Endodermal cell (in vitro differentiated cells): ENCODE data around the gene BRD7. TPM values are rescaled to one million over a fixed set of nuclear protein-coding genes. Genes with fewer than 3 reads are reported as not detected.
A peak's percentile ranks its signal among the peaks of the same experiment; 100 is the strongest.

Experiments
- DNase-seq: peaks from one replicate; pipeline ENCODE4 v3.0.0-alpha.2; 2017
- H3K27ac ChIP-seq: 2 replicates; pipeline ENCODE4 v1.5.1; 2013; ENCODE audit warnings: mild to moderate bottlenecking, low read depth, low read length, moderate library complexity
- H3K27me3 ChIP-seq: 2 replicates; pipeline ENCODE4 v1.6.1; 2013; ENCODE audit warnings: mild to moderate bottlenecking, low read length, moderate library complexity; ENCODE audit not compliant: insufficient read depth, control insufficient read depth, poor library complexity, severe bottlenecking
- H3K36me3 ChIP-seq: 2 replicates; pipeline ENCODE4 v1.7.0; 2013; ENCODE audit warnings: mild to moderate bottlenecking, low read length, moderate library complexity; ENCODE audit not compliant: control insufficient read depth, insufficient read depth
- H3K4me1 ChIP-seq: one replicate; pipeline ENCODE4 v1.7.0; 2013; ENCODE audit warnings: low read length; ENCODE audit not compliant: control insufficient read depth, insufficient read depth
- H3K4me3 ChIP-seq: 2 replicates; pipeline ENCODE4 v1.5.1; 2013; ENCODE audit warnings: mild to moderate bottlenecking, low read length, moderate library complexity
- H3K9ac ChIP-seq: 2 replicates; pipeline ENCODE4 v1.6.1; 2013; ENCODE audit warnings: mild to moderate bottlenecking, low read length, moderate library complexity; ENCODE audit not compliant: poor library complexity, severe bottlenecking; ENCODE audit errors: extremely low read depth
- H3K9me3 ChIP-seq: 2 replicates; pipeline ENCODE4 v1.6.1; 2013; ENCODE audit warnings: mild to moderate bottlenecking, low read length, moderate library complexity; ENCODE audit not compliant: control insufficient read depth
- H3K27ac Mint-ChIP-seq: 2 replicates; pipeline ENCODE4 v1.8.0; 2020; ENCODE audit warnings: mixed read lengths
- H3K27me3 Mint-ChIP-seq: 2 replicates; pipeline ENCODE4 v1.8.0; 2021; ENCODE audit warnings: mild to moderate bottlenecking, mixed read lengths; ENCODE audit not compliant: insufficient read depth
- H3K36me3 Mint-ChIP-seq: 2 replicates; pipeline ENCODE4 v1.8.0; 2020; ENCODE audit warnings: low read depth, mixed read lengths
- H3K4me1 Mint-ChIP-seq: 2 replicates; pipeline ENCODE4 v1.8.0; 2020; ENCODE audit warnings: mixed read lengths
- H3K4me3 Mint-ChIP-seq: 2 replicates; pipeline ENCODE4 v1.8.0; 2020; ENCODE audit warnings: mild to moderate bottlenecking, moderate library complexity, mixed read lengths
- H3K9me3 Mint-ChIP-seq: 2 replicates; pipeline ENCODE4 v1.8.0; 2020; ENCODE audit warnings: mild to moderate bottlenecking, mixed read lengths
- WGBS, 2 experiments: methylation state at CpG; one replicate each; pipeline versions ENCODE4 v1.1.5 to v1.1.7; 2013; ENCODE audit warnings: missing lambda C conversion rate in 2 of 2, mixed read lengths in 1 of 2; ENCODE audit not compliant: insufficient coverage in 1 of 2, insufficient read length in 1 of 2; 5-methylcytosine and 5-hydroxymethylcytosine counted together
- total RNA-seq, 2 donors: library from RNA; stranded (reverse); fragmentation: NEBNext Ultra II Directional in 1 of 2; extraction: Animal tissue kit (Norgen Biotek cat#: 25700) in 1 of 2; gene quantifications; 2 replicates in 1 of 2; 3 replicates in 1 of 2; pipeline ENCODE4 v1.2.1, GENCODE V29; 2021
- TF ChIP-seq, protein P1 (sequence below): fragments of 200-600 bp; sonication (generic); conservative IDR thresholded peaks from 2 replicates; pipeline ENCODE4 v1.5.0; 2021; ENCODE audit warnings: antibody characterized with exemption, mild to moderate bottlenecking

BRD7 gene
- total RNA-seq, 2 donors from 2014 or later, result 125 to 163 TPM

DNA sequence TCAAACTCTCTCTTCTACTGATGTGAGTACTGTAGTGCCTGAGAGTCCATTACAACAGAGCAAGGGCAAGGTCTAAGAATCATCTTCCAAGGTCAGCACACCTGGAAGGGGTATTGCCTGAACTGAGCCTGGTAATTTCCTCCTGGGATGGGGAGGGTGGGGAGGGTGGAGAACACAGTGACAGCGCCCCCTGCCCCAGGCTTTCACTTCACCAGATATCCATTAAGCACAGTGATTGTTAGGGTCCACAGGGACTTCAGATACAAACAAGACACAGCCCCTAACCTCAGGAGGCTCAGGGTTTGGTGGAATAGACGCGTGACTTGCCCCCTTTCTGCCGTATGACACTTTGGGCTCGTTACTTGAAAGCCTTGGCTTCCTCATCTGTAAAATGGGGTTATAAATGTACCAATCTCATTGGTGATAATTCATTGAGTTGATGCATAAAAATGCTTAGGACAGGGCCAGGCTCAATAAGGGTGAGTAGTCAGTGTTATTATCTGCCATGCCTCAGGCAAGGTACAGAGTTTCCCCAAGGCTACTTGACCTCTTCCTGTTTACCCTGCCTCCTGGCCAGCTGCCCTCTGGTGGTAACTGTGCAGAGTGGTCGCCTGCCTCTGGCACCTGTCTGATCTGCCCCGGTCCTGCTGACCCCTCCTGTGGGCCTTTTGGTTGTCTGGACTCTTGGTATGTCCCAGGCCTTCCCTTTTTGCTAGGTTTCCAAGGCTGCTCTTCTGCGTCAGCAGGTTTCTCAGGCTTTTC lies 13.1 kb upstream of the BRD7 start:
- no peaks in the 10 kb centered on the region for H3K4me1 ChIP-seq
- no peaks in the 10 kb centered on the region for H3K27me3 ChIP-seq
- Mint-ChIP-seq H3K4me3 (no peak overlapping the region), H3K9me3 (no peaks in the 10 kb centered on the region), H3K27ac (no peak overlapping the region), H3K36me3 (no peaks in the 10 kb centered on the region), H3K4me1 (no peaks in the 10 kb centered on the region), H3K27me3 (peaks cover 1% of the 10 kb centered on the region)
- H3K27ac ChIP-seq, result no peak overlapping the region
- no peaks in the 10 kb centered on the region for H3K9me3 ChIP-seq
- no peak overlapping the region for H3K4me3 ChIP-seq
- TF ChIP-seq, protein P1, sequence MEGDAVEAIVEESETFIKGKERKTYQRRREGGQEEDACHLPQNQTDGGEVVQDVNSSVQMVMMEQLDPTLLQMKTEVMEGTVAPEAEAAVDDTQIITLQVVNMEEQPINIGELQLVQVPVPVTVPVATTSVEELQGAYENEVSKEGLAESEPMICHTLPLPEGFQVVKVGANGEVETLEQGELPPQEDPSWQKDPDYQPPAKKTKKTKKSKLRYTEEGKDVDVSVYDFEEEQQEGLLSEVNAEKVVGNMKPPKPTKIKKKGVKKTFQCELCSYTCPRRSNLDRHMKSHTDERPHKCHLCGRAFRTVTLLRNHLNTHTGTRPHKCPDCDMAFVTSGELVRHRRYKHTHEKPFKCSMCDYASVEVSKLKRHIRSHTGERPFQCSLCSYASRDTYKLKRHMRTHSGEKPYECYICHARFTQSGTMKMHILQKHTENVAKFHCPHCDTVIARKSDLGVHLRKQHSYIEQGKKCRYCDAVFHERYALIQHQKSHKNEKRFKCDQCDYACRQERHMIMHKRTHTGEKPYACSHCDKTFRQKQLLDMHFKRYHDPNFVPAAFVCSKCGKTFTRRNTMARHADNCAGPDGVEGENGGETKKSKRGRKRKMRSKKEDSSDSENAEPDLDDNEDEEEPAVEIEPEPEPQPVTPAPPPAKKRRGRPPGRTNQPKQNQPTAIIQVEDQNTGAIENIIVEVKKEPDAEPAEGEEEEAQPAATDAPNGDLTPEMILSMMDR, result peak; percentile 78
- H3K9ac ChIP-seq, result no peak overlapping the region
- 76 to 81% methylated on average over 6 to 7 of the region's 8 CpGs for whole genome bisulfite sequencing, 2 experiments
- no peaks in the 10 kb centered on the region for H3K36me3 ChIP-seq
- DNase-seq, result peak; percentile 82

DNA sequence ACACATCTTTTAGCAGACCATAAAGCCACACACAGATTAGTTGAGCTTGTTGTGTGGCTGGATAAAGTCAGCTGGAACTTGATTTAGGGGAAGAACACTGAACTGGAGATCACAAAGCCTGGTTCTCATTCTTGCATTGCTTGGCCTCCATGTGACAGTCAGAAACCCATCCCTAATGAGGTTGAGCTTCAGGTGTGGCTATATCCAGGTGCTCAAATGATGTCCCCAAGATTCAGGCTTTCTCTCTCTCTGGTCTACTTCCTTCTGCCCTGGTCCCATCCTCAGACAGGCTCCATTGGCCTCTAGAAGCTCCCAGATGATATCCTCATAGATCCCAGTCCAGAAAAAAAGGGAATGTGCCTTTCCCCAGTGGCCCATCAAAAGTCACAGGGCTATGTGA lies 9.6 kb upstream of the BRD7 start:
- peaks cover 2% of the 10 kb centered on the region for H3K4me1 Mint-ChIP-seq
- H3K27me3 Mint-ChIP-seq, result no peaks in the 10 kb centered on the region
- H3K36me3 Mint-ChIP-seq, result no peaks in the 10 kb centered on the region
- H3K36me3 ChIP-seq, result no peaks in the 10 kb centered on the region
- no peaks in the 10 kb centered on the region for H3K4me1 ChIP-seq
- no peak overlapping the region for H3K4me3 ChIP-seq
- no peak overlapping the region for H3K27ac ChIP-seq
- H3K9ac ChIP-seq, result no peak overlapping the region
- no peaks in the 10 kb centered on the region for H3K27me3 ChIP-seq
- no peak overlapping the region for H3K27ac Mint-ChIP-seq
- no peak for DNase-seq
- no peaks in the 10 kb centered on the region for H3K9me3 Mint-ChIP-seq
- H3K4me3 Mint-ChIP-seq, result no peak overlapping the region
- TF ChIP-seq, protein P1, result no peak
- no peaks in the 10 kb centered on the region for H3K9me3 ChIP-seq

DNA sequence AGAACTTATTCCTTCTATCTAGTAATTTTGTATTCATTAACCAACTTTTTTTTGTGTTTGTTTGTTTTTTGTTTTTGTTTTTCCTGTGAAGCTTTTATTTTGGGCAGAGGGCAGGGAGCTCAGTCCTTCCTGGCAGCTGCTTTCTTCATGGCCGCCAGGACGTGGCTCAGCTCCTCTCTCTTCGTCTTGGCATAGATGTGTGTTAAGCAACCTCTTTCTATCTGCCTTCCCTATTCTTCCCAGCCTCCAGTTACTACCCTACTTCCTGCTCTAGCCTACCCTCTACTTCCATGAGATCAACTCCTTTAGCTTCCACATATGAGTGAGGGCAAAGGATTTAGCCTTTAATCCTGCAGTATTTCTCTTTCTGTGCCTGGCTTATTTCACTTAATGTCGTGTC lies 8.2 kb upstream of the BRD7 start:
- Histone ChIP-seq H3K27me3 (no peaks in the 10 kb centered on the region), H3K9ac (no peak overlapping the region), H3K9me3 (no peaks in the 10 kb centered on the region), H3K4me1 (no peaks in the 10 kb centered on the region), H3K4me3 (no peak overlapping the region), H3K27ac (no peak overlapping the region), H3K36me3 (no peaks in the 10 kb centered on the region)
- no peaks in the 10 kb centered on the region for H3K9me3 Mint-ChIP-seq
- peaks cover 5% of the 10 kb centered on the region for H3K4me1 Mint-ChIP-seq
- TF ChIP-seq, protein P1, result no peak
- no peak overlapping the region for H3K27ac Mint-ChIP-seq
- H3K27me3 Mint-ChIP-seq, result no peaks in the 10 kb centered on the region
- no peak for DNase-seq
- H3K4me3 Mint-ChIP-seq, result no peak overlapping the region
- 93 to 100% methylated on average over 4 of the region's 4 CpGs for WGBS, 2 experiments
- H3K36me3 Mint-ChIP-seq, result no peaks in the 10 kb centered on the region
